Adipocyte (in vitro differentiated cells): ENCODE measurements around the gene UBXN6.

Experiments
- DNase-seq: peaks from one replicate; pipeline ENCODE4 v3.0.0-alpha.2; 2015; ENCODE audit warnings: low read depth
- H3K27me3 ChIP-seq: replicated peaks from 2 replicates; pipeline ENCODE4 v1.7.0; 2013; ENCODE audit warnings: mild to moderate bottlenecking, low read length, moderate library complexity; ENCODE audit not compliant: control insufficient read depth, insufficient read depth
- H3K36me3 ChIP-seq: 2 replicates; pipeline ENCODE4 v1.7.0; 2013; ENCODE audit warnings: low read length, mild to moderate bottlenecking, moderate library complexity; ENCODE audit not compliant: control insufficient read depth, insufficient read depth, severe bottlenecking
- H3K4me1 ChIP-seq: 2 replicates; pipeline ENCODE4 v1.7.0; 2013; ENCODE audit warnings: mild to moderate bottlenecking, low read length, moderate library complexity; ENCODE audit not compliant: control insufficient read depth, insufficient read depth
- H3K4me3 ChIP-seq: 2 replicates; pipeline ENCODE4 v1.7.0; 2013; ENCODE audit warnings: mild to moderate bottlenecking, low read length, moderate library complexity
- H3K9ac ChIP-seq: 2 replicates; pipeline ENCODE4 v1.7.0; 2013; ENCODE audit warnings: mild to moderate bottlenecking, low read length, moderate library complexity
- H3K9me3 ChIP-seq: 2 replicates; pipeline ENCODE4 v1.7.0; 2013; ENCODE audit warnings: mild to moderate bottlenecking, low read length, moderate library complexity; ENCODE audit not compliant: control insufficient read depth

UBXN6 gene

GRCh38 chr19:4492337-4493103 is 34.9 kb upstream of the UBXN6 start:
- Histone ChIP-seq H3K9me3 (no peaks in the 10 kb centered on the region), H3K4me3 (no peak overlapping the region), H3K36me3 (peaks cover 67% of the 10 kb centered on the region), H3K4me1 (no peaks in the 10 kb centered on the region), H3K27me3 (no peaks in the 10 kb centered on the region), H3K9ac (no peak overlapping the region)
- DNase-seq = no peak

- Histone ChIP-seq H3K9me3 (no peaks in the 10 kb centered on the region), H3K9ac (no peak overlapping the region), H3K27me3 (no peaks in the 10 kb centered on the region), H3K36me3 (peaks cover 60% of the 10 kb centered on the region), H3K4me1 (no peaks in the 10 kb centered on the region), H3K4me3 (no peak overlapping the region)
- DNase-seq = no peak
These were observed 33.9 kb upstream of the UBXN6 start for GRCh38 chr19:4491446-4491845.

GRCh38 chr19:4488496-4488895 is 30.9 kb upstream of the UBXN6 start:
- Histone ChIP-seq H3K4me3 (no peak overlapping the region), H3K4me1 (no peaks in the 10 kb centered on the region), H3K9me3 (no peaks in the 10 kb centered on the region), H3K36me3 (peaks cover 34% of the 10 kb centered on the region), H3K27me3 (no peaks in the 10 kb centered on the region), H3K9ac (no peak overlapping the region)
- DNase-seq = no peak

GRCh38 chr19:4487572-4487971 is 30.0 kb upstream of the UBXN6 start:
- Histone ChIP-seq H3K4me1 (no peaks in the 10 kb centered on the region), H3K4me3 (no peak overlapping the region), H3K36me3 (peaks cover 35% of the 10 kb centered on the region), H3K27me3 (no peaks in the 10 kb centered on the region), H3K9me3 (no peaks in the 10 kb centered on the region), H3K9ac (no peak overlapping the region)
- DNase-seq = no peak

- Histone ChIP-seq H3K4me1 (no peaks in the 10 kb centered on the region), H3K27me3 (no peaks in the 10 kb centered on the region), H3K9me3 (no peaks in the 10 kb centered on the region), H3K9ac (no peak overlapping the region), H3K36me3 (peaks cover 17% of the 10 kb centered on the region), H3K4me3 (no peak overlapping the region)
- no peak for DNase-seq
These were observed 25.8 kb upstream of the UBXN6 start for GRCh38 chr19:4483385-4483784.

- H3K27me3 ChIP-seq = no peaks in the 10 kb centered on the region
- H3K4me1 ChIP-seq = no peaks in the 10 kb centered on the region
- no peaks in the 10 kb centered on the region for H3K9me3 ChIP-seq
- H3K4me3 ChIP-seq = no peak overlapping the region
- no peak overlapping the region for H3K9ac ChIP-seq
- peaks cover 16% of the 10 kb centered on the region for H3K36me3 ChIP-seq
- no peak for DNase-seq
These were observed 25.2 kb upstream of the UBXN6 start for GRCh38 chr19:4482721-4483364.

- Histone ChIP-seq H3K4me3 (no peak overlapping the region), H3K9ac (no peak overlapping the region), H3K4me1 (peaks cover 12% of the 10 kb centered on the region), H3K36me3 (peaks cover 31% of the 10 kb centered on the region), H3K27me3 (no peaks in the 10 kb centered on the region), H3K9me3 (no peaks in the 10 kb centered on the region)
- no peak for DNase-seq
These were observed 19.6 kb upstream of the UBXN6 start for GRCh38 chr19:4477034-4477801.

- peak; percentile 83 for DNase-seq
- no peaks in the 10 kb centered on the region for H3K9me3 ChIP-seq
- peak overlapping the region; percentile 93 for H3K9ac ChIP-seq
These were observed 17.0 kb upstream of the UBXN6 start for GRCh38 chr19:4474514-4475022.

GRCh38 chr19:4473763-4474513 is 16.3 kb upstream of the UBXN6 start:
- no peaks in the 10 kb centered on the region for H3K9me3 ChIP-seq
- H3K4me3 ChIP-seq = peak overlapping the region; percentile 87
- peak overlapping the region; percentile 93 for H3K9ac ChIP-seq
- DNase-seq = peak; percentile 57
- no peaks in the 10 kb centered on the region for H3K27me3 ChIP-seq
- H3K4me1 ChIP-seq = peaks cover 15% of the 10 kb centered on the region
- peaks cover 28% of the 10 kb centered on the region for H3K36me3 ChIP-seq

More at GRCh38 chr19:4474514-4475022, 17.0 kb upstream of the UBXN6 start:
- H3K4me1 ChIP-seq = peaks cover 15% of the 10 kb centered on the region
- no peaks in the 10 kb centered on the region for H3K27me3 ChIP-seq
- H3K4me3 ChIP-seq = peak overlapping the region; percentile 87
- H3K36me3 ChIP-seq = peaks cover 31% of the 10 kb centered on the region

- Histone ChIP-seq H3K9ac (peak overlapping the region; percentile 93), H3K27me3 (no peaks in the 10 kb centered on the region), H3K4me3 (peak overlapping the region; percentile 87), H3K9me3 (no peaks in the 10 kb centered on the region), H3K4me1 (peaks cover 15% of the 10 kb centered on the region), H3K36me3 (peaks cover 22% of the 10 kb centered on the region)
- DNase-seq = no peak
These were observed 15.6 kb upstream of the UBXN6 start for GRCh38 chr19:4473011-4473762.
